Astrocyte of the spinal cord (primary cell): Measurements from ENCODE around the gene LRP1B.

Experiments used
- DNase-seq: peaks from one replicate; pipeline ENCODE4 v3.0.0; 2011; ENCODE audit warnings: low read depth, low spot score
- H3K4me3 ChIP-seq: 2 replicates; pipeline ENCODE4 v1.5.1; 2011; ENCODE audit warnings: low read depth, mild to moderate bottlenecking, low read length, moderate library complexity
- in situ Hi-C: cut with HindIII; loops from 2 replicates; pipeline ENCODE4 v1.10.0; 2017; ENCODE audit warnings: low sequenced_read_pairs
- TF ChIP-seq, protein P1 (sequence below): IDR thresholded peaks from 2 replicates; pipeline ENCODE4 v1.5.1; 2012; ENCODE audit warnings: low read depth, mild to moderate bottlenecking, low read length, inconsistent platforms

LRP1B gene

DNA sequence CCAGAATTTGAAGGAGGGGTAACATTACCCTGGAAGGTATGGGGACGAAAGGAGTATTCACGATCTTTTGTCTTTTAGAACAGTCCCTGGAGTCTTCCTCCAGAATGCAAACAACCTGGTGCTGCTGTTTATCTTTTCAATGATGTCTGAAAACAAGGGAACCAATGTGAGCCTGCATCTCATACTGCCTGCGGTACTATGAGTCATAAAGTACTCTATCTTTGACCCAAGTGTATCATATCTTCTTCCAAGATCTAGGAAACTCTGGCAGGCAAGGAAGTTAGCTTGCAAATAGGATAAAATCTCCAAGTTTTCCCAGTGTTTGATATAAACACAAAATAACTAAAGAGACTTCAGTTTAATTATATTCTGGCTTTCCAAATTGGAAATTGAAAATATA is 968.5 kb downstream of the LRP1B start:
- no peak for DNase-seq
- H3K4me3 ChIP-seq, result no peak overlapping the region
- in situ Hi-C loops, result no loop called here
- TF ChIP-seq, protein P1, sequence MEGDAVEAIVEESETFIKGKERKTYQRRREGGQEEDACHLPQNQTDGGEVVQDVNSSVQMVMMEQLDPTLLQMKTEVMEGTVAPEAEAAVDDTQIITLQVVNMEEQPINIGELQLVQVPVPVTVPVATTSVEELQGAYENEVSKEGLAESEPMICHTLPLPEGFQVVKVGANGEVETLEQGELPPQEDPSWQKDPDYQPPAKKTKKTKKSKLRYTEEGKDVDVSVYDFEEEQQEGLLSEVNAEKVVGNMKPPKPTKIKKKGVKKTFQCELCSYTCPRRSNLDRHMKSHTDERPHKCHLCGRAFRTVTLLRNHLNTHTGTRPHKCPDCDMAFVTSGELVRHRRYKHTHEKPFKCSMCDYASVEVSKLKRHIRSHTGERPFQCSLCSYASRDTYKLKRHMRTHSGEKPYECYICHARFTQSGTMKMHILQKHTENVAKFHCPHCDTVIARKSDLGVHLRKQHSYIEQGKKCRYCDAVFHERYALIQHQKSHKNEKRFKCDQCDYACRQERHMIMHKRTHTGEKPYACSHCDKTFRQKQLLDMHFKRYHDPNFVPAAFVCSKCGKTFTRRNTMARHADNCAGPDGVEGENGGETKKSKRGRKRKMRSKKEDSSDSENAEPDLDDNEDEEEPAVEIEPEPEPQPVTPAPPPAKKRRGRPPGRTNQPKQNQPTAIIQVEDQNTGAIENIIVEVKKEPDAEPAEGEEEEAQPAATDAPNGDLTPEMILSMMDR, result no peak

DNA sequence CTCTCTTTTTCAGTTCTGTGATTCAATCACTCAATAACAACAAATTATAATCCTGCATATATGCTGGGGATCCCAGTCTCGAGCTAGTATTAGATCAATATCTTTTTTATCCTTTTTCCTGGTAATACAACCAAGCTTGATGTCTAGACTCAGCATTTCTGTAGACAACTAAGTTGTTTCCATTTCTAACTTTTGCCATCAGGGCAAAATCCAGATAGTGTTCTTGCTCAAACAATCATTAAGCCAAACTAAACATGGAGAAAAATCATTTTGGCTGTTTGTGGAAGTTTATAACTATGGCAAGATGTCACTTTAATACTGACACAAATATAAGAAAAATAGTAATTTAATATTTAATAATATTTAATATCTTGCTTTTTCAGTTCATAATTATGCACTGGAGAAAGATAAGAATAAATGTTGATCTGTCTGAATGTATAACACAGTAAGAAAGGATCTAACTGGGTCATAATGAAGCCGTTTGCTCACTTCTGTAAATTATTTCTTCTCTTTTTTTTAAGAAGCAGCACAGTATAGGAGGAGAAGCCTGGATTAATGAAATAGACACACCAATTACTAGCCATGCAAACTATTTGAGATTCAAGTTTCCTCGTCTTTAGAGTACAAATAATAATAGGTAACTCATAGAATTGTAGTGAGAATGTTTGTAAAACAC is 979.1 kb downstream of the LRP1B start:
- no peak for DNase-seq
- no peak overlapping the region for H3K4me3 ChIP-seq
- in situ Hi-C loops, result no loop called here
- TF ChIP-seq, protein P1, result no peak

DNA sequence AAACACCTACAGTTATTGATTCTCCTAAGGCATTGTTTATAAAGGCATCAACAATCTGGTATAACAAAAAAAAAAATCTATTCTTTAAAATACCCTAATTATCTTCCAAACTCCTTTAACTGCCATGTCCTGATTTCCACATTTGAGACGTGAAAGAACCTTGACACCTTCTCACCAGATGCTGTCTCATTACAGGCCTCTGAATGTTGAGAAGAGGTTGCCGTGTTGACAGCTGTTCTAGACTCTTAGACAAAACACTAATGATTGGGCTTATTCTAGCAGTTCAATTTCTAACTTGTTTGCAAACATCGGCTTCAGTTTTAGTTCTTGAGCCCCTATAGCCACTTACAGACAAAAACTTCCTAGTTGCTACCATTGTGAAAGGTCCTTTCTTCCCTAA is 988.8 kb downstream of the LRP1B start:
- in situ Hi-C loops, result no loop called here
- no peak for DNase-seq
- TF ChIP-seq, protein P1, result no peak
- H3K4me3 ChIP-seq, result no peak overlapping the region

DNA sequence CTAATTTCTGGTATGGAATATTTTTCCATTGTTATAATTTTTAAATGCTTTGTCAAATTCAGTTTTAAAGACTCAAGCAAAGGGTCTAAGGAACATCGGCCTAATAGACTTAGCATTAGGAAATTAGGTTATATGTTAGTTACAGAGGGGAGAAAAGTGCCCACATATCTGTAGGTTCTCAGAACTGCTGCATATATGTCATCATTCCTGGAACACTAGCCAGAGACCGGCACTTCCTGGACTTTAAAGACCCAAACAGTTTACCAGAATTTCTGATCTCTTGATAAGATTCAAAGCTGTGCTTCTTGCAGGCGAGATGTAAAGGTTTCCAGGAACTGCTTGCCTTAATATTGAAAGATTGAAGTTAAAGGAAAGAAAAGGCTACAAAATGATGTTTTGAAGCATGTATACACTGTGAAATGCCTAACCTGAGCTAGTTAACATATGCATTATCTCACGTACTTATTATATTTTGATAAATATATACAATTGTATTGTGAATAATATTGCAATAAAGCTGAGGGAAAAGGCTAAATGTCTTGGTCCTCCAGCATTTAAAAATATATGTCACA is 993.6 kb downstream of the LRP1B start:
- no peak for DNase-seq
- TF ChIP-seq, protein P1, result no peak
- no peak overlapping the region for H3K4me3 ChIP-seq
- in situ Hi-C loops, result no loop called here

DNA sequence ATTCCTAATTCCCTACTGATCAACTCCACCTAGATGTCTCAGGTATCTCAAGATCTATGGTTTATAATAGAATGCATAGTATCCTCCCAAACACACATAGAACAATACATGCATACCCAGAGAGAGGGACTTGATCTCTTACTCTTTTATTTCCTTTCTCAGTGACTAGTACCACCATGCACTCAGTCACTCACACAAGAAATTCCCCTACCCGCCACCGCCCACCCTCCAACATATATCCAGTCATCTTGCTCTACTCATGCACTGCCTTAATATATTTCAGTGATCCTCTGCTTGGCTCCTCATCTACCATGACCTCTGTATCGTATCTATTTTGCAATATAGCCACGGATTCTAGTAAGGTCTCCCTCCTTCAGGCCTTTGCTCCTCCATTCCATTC is 996.9 kb downstream of the LRP1B start:
- no peak for DNase-seq
- TF ChIP-seq, protein P1, result no peak
- H3K4me3 ChIP-seq, result no peak overlapping the region
- in situ Hi-C loops, result no loop called here

DNA sequence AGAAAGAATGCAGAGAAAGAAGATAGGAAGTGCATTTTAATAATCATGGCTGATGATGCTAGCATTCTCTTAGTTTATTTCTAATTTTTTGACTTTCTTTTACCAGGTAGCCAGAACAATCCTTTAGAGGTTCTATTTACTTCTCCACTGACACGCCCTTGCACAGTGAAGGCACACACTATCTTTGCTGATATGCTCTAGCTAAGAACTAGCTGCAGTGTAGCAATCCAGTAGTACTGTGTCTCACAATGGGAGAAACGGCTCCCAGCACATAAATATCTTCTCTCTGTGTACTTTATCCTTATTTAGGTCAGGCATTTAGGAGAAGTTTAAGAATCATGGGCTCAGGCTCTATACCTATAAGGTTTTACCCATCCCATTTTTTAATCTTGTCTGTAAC is 1005.4 kb downstream of the LRP1B start:
- TF ChIP-seq, protein P1, result no peak
- no peak for DNase-seq
- H3K4me3 ChIP-seq, result no peak overlapping the region
- in situ Hi-C loops, result no loop called here
